GM18951 (cell line): ENCODE results near the gene VWA5B2.

ENCODE experiments used
- POLR2A ChIP-seq: IDR thresholded peaks from 4 replicates; pipeline ENCODE4 v1.6.1; 2011; ENCODE audit warnings: mild to moderate bottlenecking; ENCODE audit not compliant: insufficient read length, insufficient read depth; ENCODE audit errors: extremely low read depth
- in situ Hi-C: fragments of 300-500 bp; cut with MboI; formaldehyde crosslinking; loops from one replicate; pipeline ENCODE4 v1.12.0; 2022; ENCODE audit warnings: low sequenced_read_pairs, mixed read lengths, inconsistent platforms; ENCODE audit not compliant: unreplicated experiment

VWA5B2 gene

DNA sequence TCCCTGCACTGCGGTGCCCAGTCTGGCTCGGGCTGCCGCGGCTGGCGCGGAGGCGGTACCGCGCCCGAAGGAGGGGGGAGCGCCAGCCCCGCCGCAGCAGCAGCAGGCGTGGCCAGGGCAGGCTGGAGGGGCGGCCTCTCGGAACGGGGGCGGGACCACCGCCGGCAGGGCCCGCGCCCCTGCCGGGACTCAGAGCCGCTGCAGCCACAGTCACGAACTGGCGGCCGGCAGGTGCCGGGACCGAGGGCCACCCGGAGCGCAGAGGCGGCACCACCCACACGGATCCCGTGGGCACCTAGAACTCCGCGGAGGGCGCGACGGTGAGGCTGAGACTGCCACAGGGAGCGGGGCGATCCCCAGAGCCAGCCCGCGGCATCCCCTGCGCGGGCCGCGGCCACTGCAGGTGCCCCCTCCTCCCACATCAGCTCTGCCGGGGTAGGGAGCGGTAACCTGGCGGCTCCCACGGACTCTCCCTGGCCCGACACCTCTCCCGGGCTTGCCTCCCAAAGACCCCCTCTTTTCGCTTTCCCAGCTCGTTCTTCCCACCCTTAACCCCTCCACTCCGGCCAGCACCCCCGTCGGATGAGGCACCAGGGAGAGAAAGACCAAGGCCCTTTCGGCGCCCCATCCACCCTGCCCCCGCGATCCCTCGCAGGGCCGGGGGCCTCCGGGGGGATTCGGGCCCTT, at the start of gene VWA5B2:
Gene VWA5B2 (plus strand): TSS at position 192 of the 687 bp plus-strand sequence. CDS start 944 bp downstream, outside the sequence.
- in situ Hi-C loops = no loop called here
- no peak for TF ChIP-seq POLR2A

GRCh38 chr3:184180165-184180564, 49.2 kb upstream of the VWA5B2 start:
- TF ChIP-seq POLR2A = no peak
- in situ Hi-C loops = no loop called here

GRCh38 chr3:184181596-184181995, 47.8 kb upstream of the VWA5B2 start:
- no peak for TF ChIP-seq POLR2A
- in situ Hi-C loops = no loop called here

GRCh38 chr3:184183679-184184078, 45.7 kb upstream of the VWA5B2 start:
- no peak for TF ChIP-seq POLR2A
- in situ Hi-C loops = no loop called here

GRCh38 chr3:184184546-184185230, 44.7 kb upstream of the VWA5B2 start:
- no peak for TF ChIP-seq POLR2A
- in situ Hi-C loops = no loop called here

- in situ Hi-C loops = no loop called here
- peak; percentile 74 for TF ChIP-seq POLR2A
Observed at GRCh38 chr3:184185461-184186183, 43.8 kb upstream of the VWA5B2 start.

DNA sequence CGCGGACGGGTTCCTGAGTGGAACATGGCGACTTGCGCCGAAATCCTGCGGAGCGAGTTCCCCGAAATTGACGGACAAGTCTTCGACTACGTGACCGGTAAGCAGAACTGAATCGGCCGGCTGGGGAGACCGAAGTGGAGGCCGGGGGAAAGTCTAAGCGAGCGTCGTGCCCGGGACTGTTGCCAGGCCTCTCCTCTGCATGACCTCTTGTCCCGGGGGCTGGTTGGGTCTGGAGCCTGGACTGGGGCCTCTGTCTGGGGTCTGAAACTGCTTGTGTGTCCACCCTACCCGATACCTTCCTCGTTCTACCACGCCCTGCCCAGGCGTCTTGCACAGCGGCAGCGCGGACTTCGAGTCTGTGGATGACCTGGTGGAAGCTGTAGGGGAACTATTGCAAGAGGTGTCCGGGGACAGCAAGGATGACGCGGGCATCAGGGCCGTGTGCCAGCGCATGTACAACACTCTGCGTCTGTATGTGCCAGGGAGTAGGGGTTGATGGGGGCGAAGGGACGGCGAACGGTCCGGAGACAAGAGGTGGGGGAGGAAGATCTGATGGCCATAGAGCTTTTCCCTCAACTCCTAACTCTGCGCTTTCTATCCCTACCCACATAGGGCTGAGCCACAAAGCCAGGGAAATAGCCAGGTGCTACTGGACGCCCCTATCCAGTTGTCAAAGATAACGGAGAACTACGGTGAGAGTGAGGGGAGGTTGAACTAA, 43.0 kb upstream of the VWA5B2 start, which contains the start of gene ABCF3:
Gene ABCF3 (plus strand): TSS at position 16 of the 718 bp plus-strand sequence. CDS start 9 bp downstream, at position 25.
- in situ Hi-C loops = no loop called here
- peak; percentile 68 for TF ChIP-seq POLR2A

- in situ Hi-C loops = no loop called here
- TF ChIP-seq POLR2A = no peak
Observed at GRCh38 chr3:184186902-184187207, 42.5 kb upstream of the VWA5B2 start.

DNA sequence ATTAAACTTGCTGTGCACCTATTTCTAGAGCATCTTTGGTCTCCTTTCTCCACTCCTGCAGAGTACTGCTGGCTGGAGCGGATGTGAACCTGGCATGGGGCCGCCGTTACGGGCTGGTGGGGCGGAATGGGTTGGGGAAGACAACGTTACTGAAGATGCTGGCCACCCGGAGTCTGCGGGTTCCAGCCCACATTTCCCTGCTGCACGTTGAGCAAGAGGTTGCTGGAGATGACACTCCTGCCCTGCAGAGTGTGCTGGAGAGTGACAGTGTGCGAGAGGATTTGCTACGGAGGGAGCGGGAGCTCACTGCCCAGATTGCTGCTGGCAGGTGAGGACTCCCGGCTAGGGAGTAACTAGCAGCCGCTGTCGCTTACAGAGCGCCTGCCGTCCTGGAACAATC, 41.3 kb upstream of the VWA5B2 start:
- no peak for TF ChIP-seq POLR2A
- in situ Hi-C loops = no loop called here

DNA sequence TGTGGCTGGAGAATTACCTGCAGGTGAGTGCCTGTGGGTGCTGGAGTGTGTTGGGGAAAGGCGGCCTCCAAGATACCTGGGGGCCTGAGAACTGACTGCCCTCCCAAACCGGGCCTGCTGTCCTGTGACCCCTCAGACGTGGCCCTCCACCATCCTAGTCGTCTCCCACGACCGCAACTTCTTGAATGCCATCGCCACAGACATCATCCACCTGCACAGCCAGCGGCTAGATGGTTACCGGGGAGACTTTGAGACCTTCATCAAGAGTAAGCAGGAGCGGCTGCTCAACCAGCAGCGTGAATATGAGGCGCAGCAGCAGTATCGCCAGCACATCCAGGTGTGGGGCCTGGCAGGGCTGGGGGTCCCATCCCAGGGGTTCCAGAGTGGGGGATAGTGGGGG, 40.0 kb upstream of the VWA5B2 start:
- in situ Hi-C loops = no loop called here
- no peak for TF ChIP-seq POLR2A

GRCh38 chr3:184192889-184193288, 36.5 kb upstream of the VWA5B2 start:
- TF ChIP-seq POLR2A = no peak
- in situ Hi-C loops = no loop called here

- TF ChIP-seq POLR2A = no peak
- in situ Hi-C loops = no loop called here
Observed at GRCh38 chr3:184193991-184194539, 35.3 kb upstream of the VWA5B2 start.

DNA sequence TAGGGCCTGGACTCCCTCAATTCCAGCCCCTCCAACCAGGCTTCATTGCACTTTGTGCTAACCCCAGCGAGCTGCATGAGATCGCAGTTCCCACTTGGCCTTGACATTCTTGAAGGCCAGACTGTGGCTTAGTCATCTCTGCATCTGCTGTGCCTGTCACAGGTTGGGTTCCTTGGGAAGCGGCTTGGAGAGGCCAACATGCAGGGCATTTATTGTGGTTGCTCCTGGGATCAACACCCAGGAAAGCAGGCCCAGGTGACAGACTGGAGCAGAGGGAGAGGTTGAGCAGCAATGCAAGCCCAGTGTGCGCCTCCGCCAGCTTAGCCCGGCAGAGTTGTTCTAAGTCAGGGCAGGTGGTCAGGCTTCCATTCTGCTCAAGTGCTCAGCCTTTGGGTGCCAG, 32.8 kb upstream of the VWA5B2 start:
- no peak for TF ChIP-seq POLR2A
- in situ Hi-C loops = no loop called here
